IMR-90 (cell line): ENCODE results near the gene LRP1B.

Experiments
- BHLHE40 ChIP-seq: fragments of 150-350 bp; IDR thresholded peaks from 2 replicates; pipeline ENCODE4 v1.6.1; 2016; ENCODE audit warnings: mild to moderate bottlenecking, low read depth, low read length
- CEBPB ChIP-seq: IDR thresholded peaks from 2 replicates; pipeline ENCODE4 v1.6.1; 2012; ENCODE audit warnings: low read depth, low read length, improper control_type of control experiment
- CHD1 ChIP-seq: IDR thresholded peaks from 2 replicates; pipeline ENCODE4 v1.6.1; 2012; ENCODE audit warnings: low read depth, low read length, improper control_type of control experiment
- CTCF ChIP-seq: conservative IDR thresholded peaks from 2 replicates; pipeline ENCODE4 v1.5.1; 2012; ENCODE audit warnings: mild to moderate bottlenecking, low read depth, low read length, improper control_type of control experiment
- NFE2L2 ChIP-seq: fragments of 150-350 bp; IDR thresholded peaks from 2 replicates; pipeline ENCODE4 v1.6.1; 2016; ENCODE audit warnings: low read depth, mild to moderate bottlenecking, low read length
- POLR2A ChIP-seq: IDR thresholded peaks from 2 replicates; pipeline ENCODE4 v1.6.1; 2012; ENCODE audit warnings: mild to moderate bottlenecking, low read depth, low read length
- RAD21 ChIP-seq: IDR thresholded peaks from 2 replicates; pipeline ENCODE4 v1.6.1; 2012; ENCODE audit warnings: low read length, improper control_type of control experiment
- RCOR1 ChIP-seq: IDR thresholded peaks from 2 replicates; pipeline ENCODE4 v1.6.1; 2012; ENCODE audit warnings: mild to moderate bottlenecking, low read length, improper control_type of control experiment; ENCODE audit not compliant: insufficient replicate concordance
- RFX5 ChIP-seq: IDR thresholded peaks from 2 replicates; pipeline ENCODE4 v1.8.0; 2012; ENCODE audit warnings: low read depth, mild to moderate bottlenecking, low read length, moderate library complexity
- SMC3 ChIP-seq: fragments of 150-350 bp; IDR thresholded peaks from 2 replicates; pipeline ENCODE4 v1.6.1; 2016; ENCODE audit warnings: low read depth, mild to moderate bottlenecking, antibody characterized with exemption, low read length, moderate library complexity
- TF ChIP-seq, protein P1 (sequence below): fragments of 150-350 bp; IDR thresholded peaks from 2 replicates; pipeline ENCODE4 v1.6.1; 2016; ENCODE audit warnings: low read depth, mild to moderate bottlenecking, low read length, moderate library complexity, borderline replicate concordance

- TF ChIP-seq CTCF: no peak
- no peak for TF ChIP-seq POLR2A
- no peak for TF ChIP-seq CHD1
- TF ChIP-seq NFE2L2: no peak
- no peak for TF ChIP-seq RAD21
- TF ChIP-seq RCOR1: no peak
- TF ChIP-seq SMC3: no peak
- no peak for TF ChIP-seq CEBPB
- TF ChIP-seq RFX5: no peak
- no peak for TF ChIP-seq BHLHE40
- TF ChIP-seq, protein P1, sequence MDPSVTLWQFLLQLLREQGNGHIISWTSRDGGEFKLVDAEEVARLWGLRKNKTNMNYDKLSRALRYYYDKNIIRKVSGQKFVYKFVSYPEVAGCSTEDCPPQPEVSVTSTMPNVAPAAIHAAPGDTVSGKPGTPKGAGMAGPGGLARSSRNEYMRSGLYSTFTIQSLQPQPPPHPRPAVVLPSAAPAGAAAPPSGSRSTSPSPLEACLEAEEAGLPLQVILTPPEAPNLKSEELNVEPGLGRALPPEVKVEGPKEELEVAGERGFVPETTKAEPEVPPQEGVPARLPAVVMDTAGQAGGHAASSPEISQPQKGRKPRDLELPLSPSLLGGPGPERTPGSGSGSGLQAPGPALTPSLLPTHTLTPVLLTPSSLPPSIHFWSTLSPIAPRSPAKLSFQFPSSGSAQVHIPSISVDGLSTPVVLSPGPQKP: no peak
These were observed 382.2 kb downstream of the LRP1B start for GRCh38 chr2:141748616-141749015.
